HG03442 (cell line): ENCODE measurements around the gene PLIN5.

Experiments used
- ATAC-seq: cut with Tn5 transposase; IDR thresholded peaks from one replicate; pipeline ENCODE4 v1.9.1; 2021; ENCODE audit warnings: mild to moderate bottlenecking, moderate library complexity; ENCODE audit not compliant: unreplicated experiment

The PLIN5 gene

GRCh38 chr19:4506449-4507149, 28.4 kb downstream of the PLIN5 start:
- ATAC-seq = no peak

DNA sequence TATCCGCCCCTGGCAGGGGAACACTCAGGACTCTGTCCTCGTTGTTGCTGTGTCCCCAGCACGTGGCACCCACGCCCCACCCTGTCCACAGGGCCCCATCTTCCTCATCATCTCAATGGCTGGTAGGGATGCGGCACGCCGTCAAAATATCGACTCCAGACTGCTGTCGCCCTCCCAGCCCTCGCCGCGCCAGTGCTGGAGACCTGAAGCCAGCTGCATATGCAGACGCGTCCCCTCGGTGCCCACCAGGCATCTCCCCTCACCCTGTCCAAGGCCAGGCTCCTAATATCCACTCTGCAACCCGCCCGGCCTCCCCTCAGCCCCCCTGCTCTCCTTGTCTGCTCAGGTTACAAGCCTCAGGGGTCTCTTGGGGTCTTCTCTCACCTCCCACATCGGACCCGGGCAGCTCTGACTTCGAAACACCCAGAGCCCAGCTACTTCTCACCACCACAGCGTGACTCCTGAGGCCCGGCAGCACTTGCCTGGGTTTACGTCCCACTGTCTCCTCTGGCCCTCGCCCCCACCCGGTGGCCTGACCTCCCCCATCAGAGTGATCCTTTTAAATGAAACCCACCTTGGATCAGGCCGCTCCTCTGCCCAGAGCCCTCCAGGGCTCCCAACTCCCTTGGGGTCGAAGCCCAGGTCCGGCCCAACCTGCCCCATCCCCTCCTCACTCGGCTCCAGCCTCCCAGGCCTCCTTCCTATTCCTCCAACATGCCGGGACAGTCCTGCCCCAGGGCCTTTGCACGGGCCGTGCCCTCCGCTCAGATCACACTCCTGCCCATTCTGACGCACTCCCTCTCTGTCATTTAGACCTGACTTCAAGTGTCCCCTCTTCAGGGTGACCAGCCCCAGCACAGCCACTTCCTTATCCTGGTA, 29.2 kb downstream of the PLIN5 start:
- ATAC-seq = no peak

DNA sequence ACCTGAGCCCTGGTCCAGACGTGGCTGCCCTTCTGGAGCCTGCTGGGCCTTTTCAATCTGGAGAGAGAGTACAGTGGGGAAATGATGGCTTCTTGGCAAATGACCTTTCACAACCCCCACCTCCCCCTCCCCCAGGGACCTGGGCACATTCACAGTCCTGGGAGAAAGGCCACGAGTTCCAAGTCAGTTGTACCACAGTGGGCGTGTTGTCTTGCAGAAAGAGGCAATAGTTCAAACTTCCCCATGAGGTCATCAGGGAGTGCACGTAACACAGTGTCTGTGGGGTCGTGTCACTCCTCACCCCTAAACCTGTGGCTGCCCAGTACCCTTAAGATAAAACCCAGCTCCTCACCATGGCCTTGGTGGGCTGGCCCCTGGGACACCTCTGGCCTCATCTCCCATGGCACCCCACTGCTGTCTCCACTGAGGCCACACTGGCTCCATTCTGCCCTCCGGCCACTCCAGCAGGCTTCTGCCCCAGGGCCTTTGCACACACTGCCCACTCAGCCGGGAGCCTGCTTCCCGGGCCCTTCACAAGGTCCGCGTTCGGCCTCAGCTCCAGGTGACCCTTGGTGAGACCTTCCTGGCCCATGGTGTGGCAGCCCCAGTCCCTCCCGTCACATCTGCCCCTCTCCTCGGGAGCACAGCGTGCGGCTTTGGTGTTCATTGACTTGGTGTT, 30.0 kb downstream of the PLIN5 start:
- no peak for ATAC-seq

DNA sequence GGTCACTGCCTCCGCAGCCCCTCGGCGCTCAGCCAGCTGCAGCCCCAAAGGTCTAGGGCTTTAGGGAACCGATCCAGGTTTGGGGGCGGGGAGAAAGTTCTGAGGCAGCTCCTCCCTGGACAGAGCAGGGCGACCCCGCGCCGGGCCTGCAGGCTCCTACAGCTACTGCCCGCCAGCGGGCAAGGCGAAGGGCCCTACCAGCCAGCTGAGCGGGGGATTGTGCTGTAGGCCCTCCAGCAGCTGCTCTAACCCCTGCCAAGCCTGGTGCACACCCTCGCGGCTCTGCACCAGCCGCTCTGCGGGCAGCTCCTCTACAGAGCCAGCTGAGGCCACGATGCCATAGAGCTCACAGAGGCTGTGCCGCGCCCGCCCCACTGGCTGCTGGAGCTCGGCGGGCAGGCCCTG, 30.7 kb downstream of the PLIN5 start:
- no peak for ATAC-seq

- no peak for ATAC-seq
Measured at GRCh38 chr19:4503825-4504170, 31.2 kb downstream of the PLIN5 start.

DNA sequence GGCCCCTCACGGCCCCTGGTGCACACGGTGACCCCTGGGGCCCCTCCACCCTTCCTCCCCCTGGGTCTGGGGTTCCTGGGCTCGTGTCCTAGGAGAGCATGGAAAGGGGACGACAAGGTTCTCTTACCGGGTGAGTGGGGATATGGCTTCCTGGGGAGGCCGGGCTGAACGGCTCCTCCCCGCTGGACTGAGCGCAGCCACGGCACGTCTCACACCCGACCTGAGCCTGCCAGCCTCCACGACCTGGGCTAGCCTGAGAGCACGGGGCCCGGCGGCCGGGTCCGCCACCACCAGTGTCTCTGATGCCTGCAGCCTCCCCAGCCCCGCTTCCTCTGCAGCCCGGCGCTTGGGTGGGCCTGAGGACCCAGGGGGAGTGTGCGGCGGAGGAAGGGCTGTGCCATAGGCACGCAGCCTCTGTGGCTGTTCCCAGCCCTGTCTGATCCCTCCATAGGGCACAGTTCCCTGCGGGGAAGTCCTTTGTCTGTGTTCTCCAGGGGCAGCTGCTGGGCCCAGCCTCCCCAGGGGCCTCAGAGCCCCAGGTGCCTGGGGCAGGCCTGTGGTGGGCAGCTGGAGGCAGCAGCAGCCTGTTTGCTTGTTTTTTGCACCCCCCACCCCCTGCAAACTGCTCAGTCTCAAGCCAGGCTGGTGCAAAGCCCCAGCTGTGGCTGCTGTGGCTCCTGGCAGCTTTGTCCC, 31.7 kb downstream of the PLIN5 start:
- no peak for ATAC-seq

DNA sequence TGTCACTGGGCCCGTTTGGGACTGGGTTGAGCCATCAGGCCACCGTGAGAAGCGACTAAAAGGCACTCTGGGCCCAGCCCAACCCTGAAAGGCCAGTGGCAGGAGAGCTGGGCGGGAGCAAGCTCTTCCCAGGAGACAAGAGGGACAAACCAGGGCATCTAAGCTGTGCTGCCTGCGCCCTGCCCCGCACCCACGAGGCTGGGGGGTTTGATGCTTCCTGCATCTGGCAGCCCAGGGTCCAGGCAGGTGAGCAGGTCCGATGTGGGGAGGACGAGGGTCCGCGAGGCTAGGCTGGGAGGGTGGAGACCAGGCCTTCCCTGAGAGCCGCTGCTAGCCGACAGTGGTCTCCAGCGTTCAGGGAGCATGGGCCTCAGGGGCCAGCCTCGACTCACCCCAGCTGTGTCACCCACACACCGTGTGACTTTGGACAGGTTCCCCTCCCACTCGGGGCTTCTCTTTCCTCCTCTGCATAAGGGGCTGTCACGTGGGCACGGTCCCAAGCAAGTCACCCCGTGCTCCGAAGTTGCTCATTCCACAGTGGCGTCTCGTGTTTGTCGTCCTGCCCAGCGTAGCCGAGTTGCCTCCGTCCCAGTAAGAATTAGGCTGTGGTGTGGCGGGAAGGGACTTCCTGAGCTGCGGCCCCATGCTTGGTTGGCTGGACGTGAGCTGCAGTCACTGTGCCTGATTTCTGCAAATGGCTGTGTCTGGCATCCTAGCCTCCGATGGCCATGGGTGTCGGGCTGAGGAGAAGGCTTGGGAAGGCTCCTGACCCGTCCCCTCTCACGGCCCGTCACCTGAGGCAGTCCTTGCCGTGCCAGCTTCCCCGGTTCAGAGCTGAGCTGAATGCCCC, 32.5 kb downstream of the PLIN5 start:
- ATAC-seq = no peak

DNA sequence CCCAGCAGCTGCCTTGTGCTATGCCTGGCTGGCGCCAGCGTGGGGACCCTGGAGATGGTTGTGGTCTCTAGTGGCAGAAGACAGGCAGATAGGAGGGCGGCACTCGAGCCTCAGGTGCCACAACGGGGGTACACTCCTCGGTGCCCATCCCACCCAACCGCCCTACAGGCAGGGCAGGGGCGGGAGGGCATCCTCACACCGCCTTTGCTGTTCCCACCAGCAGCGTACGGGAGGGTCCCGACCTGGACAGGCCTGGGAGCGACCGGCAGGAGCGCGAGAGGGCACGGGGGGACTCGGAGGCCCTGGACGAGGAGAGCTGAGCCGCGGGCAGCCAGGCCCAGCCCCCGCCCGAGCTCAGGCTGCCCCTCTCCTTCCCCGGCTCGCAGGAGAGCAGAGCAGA, 33.3 kb downstream of the PLIN5 start:
- no peak for ATAC-seq

DNA sequence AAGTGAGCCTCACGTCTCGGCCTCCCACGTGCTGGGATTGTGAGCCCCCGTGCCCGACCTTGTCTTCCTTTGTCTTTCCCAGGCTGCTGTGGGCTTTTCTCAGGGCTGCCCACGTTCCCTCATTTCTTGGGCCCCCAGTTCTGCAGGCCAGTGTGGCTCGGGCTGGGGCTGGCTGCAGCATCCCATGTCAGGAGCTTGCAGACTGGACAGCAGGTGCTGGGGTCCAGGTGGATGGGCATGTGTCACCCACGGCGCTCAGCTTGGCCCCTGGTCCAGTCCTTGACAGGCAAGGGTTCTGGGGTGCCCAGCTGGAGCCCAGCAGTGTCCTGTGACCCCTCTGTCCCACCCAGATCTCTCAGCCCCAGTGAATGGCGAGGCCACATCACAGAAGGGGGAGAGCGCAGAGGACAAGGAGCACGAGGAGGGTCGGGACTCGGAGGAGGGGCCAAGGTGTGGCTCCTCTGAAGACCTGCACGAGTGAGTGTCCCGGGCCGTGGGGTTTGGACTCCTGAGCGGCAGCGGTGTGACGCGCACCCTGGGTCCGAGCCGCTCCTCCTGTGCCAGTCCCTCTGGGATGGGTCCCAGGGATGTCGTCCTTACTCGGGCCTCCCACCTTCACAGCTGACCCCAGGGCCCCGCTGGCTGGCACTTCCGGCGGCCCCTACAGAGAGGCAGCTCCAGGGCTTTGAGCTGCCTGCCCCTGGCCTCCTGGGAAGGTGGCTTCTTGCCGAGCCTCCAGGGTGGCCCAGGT, 34.0 kb downstream of the PLIN5 start:
- ATAC-seq = no peak

DNA sequence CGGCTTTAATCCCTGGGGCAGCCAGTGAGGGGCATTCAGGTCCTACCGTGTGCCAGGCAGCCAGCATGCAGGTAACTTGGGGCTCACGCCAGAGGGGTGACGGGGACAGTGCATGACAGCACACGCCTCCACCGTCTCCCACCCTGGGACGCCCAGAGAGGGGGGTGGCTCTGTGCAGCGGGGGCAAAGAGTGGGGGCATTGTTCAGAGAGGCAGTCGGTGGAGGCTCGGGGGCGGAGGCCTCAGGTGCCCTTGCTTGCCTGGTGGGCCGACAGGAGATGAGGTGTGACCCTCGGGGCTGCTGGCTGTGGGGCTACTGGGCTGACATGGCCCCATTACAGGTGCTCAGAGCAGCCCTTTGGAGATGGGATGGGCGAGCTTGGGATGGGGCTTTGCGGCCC, 35.2 kb downstream of the PLIN5 start:
- no peak for ATAC-seq

GRCh38 chr19:4499318-4499717, 35.7 kb downstream of the PLIN5 start:
- no peak for ATAC-seq

GRCh38 chr19:4498694-4499093, 36.3 kb downstream of the PLIN5 start:
- no peak for ATAC-seq

DNA sequence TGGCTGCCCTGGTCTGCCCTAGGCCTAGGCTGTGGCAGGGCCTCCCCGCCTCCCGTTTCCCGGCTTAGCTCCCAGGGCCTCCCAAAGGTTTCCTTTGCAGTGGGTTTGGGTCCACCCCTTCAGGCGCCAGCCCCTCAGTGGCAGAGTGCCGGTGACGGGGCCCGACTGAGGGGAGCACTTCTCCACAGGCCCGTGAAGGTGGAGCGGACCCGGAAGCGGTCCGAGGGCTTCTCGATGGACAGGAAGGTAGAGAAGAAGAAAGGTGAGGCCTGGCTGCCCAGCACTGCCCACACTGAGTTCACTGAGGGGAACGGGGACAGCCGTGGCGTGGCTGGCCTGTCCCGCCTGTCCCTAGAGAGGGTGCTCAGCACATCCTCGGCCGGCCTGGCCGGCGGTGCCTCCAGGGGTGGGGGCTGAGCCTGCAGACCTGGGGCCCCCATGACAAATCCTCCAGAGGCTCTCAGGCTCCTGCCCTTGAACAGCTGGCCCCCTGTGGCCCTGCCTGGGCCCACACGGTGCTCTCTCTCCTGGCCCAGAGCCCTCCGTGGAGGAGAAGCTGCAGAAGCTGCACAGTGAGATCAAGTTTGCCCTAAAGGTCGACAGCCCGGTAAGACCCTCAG, 37.1 kb downstream of the PLIN5 start:
- no peak for ATAC-seq

DNA sequence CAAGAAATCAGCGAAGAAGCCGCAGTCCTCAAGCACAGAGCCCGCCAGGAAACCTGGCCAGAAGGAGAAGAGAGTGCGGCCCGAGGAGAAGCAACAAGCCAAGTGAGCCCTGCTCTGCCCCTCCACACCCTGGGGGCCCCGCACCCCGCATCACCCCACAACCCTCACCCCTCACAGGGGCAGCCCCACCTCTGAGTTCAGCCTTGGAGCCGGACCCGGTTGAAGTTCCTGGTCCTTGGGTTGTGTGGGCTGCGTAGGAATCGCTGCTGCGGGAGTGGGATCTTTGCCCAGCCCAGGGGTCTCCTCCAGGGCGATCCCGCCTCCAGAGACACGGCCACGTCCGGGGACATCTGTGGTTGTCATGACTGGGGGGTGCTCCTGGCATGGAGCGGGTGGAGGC, 38.7 kb downstream of the PLIN5 start:
- ATAC-seq = no peak

GRCh38 chr19:4495471-4495870, 39.6 kb downstream of the PLIN5 start:
- no peak for ATAC-seq

GRCh38 chr19:4494691-4495064, 40.3 kb downstream of the PLIN5 start:
- no peak for ATAC-seq

DNA sequence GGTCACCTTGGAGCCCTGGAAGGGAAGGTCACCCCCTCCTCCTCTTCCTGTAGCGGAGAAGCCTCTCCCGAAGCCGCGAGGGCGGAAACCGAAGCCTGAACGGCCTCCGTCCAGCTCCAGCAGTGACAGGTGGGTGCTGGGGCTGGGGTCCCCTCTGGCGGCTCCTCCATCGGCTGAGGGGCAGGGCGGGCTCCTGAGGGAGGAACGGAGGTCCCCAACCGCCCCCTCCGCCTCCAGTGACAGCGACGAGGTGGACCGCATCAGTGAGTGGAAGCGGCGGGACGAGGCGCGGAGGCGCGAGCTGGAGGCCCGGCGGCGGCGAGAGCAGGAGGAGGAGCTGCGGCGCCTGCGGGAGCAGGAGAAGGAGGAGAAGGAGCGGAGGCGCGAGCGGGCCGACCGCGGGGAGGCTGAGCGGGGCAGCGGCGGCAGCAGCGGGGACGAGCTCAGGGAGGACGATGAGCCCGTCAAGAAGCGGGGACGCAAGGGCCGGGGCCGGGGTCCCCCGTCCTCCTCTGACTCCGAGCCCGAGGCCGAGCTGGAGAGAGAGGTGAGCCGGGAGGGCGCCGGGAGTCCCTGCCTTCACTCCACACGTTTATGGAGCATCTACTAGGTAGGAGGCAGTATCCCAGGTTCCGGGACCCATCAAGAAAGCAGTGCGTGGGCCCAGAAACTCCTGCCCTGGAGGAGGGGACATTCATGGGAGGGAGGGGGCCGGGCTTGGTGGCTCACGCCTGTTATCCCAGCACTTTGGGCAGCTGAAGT, 40.9 kb downstream of the PLIN5 start:
- no peak for ATAC-seq

- no peak for ATAC-seq
Measured at GRCh38 chr19:4493104-4493928, 41.7 kb downstream of the PLIN5 start.
